Stimulated activated CD4-positive, alpha-beta T cell treated with anti-CD3 and anti-CD28 coated beads, Interleukin-4, amount 100 ng/mL, for 48 hours (primary cell): Measurements from ENCODE around the gene METTL2A.
"Not testable (repeated sequence)": the region's sequence is repeated elsewhere in the genome, so short reads cannot be mapped to it uniquely, and the experiment has no call there.

Source experiments
- DNase-seq, 2 donors: peaks; one replicate each; pipeline ENCODE4 v3.0.0-alpha.2; 2020; ENCODE audit warnings: low read depth in 2 of 2

METTL2A gene

GRCh38 chr17:62423647-62424461 is at the start of gene METTL2A:
Gene METTL2A (plus strand): TSS chr17:62423897. CDS start chr17:62423903, 6 bp downstream.
- DNase-seq, result peak; percentile 76 to 83

GRCh38 chr17:62380253-62380652 is 43.4 kb upstream of the METTL2A start, which contains the start of gene EFCAB3:
Gene EFCAB3 (plus strand): TSS chr17:62380553. CDS start chr17:62382980, 2,427 bp downstream.
- DNase-seq, result no peak

- no peak for DNase-seq
These were observed 42.1 kb upstream of the METTL2A start for GRCh38 chr17:62381561-62381960.

GRCh38 chr17:62388856-62389255 is 34.8 kb upstream of the METTL2A start:
- no peak for DNase-seq

- DNase-seq, result no peak
These were observed 30.8 kb upstream of the METTL2A start for GRCh38 chr17:62392908-62393307.

GRCh38 chr17:62398891-62399290 is 24.8 kb upstream of the METTL2A start:
- no peak for DNase-seq

GRCh38 chr17:62405451-62405850 is 18.2 kb upstream of the METTL2A start:
- DNase-seq, result no peak

- not testable (repeated sequence) for DNase-seq
These were observed 10.6 kb upstream of the METTL2A start for GRCh38 chr17:62413090-62413489.

- DNase-seq, result not testable (repeated sequence)
These were observed 2.5 kb downstream of the METTL2A start for GRCh38 chr17:62426214-62426613.

- DNase-seq, result not testable (repeated sequence)
These were observed 11.6 kb downstream of the METTL2A start for GRCh38 chr17:62435251-62435650.

- not testable (repeated sequence) for DNase-seq
These were observed 17.5 kb downstream of the METTL2A start for GRCh38 chr17:62441181-62441580.

GRCh38 chr17:62444063-62444462 is 20.4 kb downstream of the METTL2A start:
- no peak for DNase-seq

GRCh38 chr17:62445791-62446190 is 22.1 kb downstream of the METTL2A start:
- DNase-seq, result not testable (repeated sequence)

GRCh38 chr17:62452195-62452594 is 28.5 kb downstream of the METTL2A start:
- not testable (repeated sequence) for DNase-seq

GRCh38 chr17:62453041-62453440 is 29.3 kb downstream of the METTL2A start:
- not testable (repeated sequence) for DNase-seq

GRCh38 chr17:62453656-62454055 is 30.0 kb downstream of the METTL2A start:
- DNase-seq, result not testable (repeated sequence)

GRCh38 chr17:62454111-62454510 is 30.4 kb downstream of the METTL2A start:
- not testable (repeated sequence) for DNase-seq

- no peak for DNase-seq
These were observed 32.3 kb downstream of the METTL2A start for GRCh38 chr17:62456016-62456415.

GRCh38 chr17:62458483-62458882 is 34.8 kb downstream of the METTL2A start:
- not testable (repeated sequence) for DNase-seq

- DNase-seq, result not testable (repeated sequence)
These were observed 40.7 kb downstream of the METTL2A start for GRCh38 chr17:62464422-62464821.

- not testable (repeated sequence) for DNase-seq
These were observed 41.6 kb downstream of the METTL2A start for GRCh38 chr17:62465271-62465670.

GRCh38 chr17:62470666-62471379 is 47.1 kb downstream of the METTL2A start:
- peak; percentile 56 to 64 for DNase-seq
